HG02943 (cell line): Measurements from ENCODE around the gene CCDC85C.
A peak's percentile ranks its signal among the peaks of the same experiment; 100 is the strongest.

Experiments
- ATAC-seq: cut with Tn5 transposase; IDR thresholded peaks from one replicate; pipeline ENCODE4 v1.9.1; 2021; ENCODE audit warnings: mild to moderate bottlenecking, low read depth, moderate library complexity; ENCODE audit not compliant: unreplicated experiment

CCDC85C gene

DNA sequence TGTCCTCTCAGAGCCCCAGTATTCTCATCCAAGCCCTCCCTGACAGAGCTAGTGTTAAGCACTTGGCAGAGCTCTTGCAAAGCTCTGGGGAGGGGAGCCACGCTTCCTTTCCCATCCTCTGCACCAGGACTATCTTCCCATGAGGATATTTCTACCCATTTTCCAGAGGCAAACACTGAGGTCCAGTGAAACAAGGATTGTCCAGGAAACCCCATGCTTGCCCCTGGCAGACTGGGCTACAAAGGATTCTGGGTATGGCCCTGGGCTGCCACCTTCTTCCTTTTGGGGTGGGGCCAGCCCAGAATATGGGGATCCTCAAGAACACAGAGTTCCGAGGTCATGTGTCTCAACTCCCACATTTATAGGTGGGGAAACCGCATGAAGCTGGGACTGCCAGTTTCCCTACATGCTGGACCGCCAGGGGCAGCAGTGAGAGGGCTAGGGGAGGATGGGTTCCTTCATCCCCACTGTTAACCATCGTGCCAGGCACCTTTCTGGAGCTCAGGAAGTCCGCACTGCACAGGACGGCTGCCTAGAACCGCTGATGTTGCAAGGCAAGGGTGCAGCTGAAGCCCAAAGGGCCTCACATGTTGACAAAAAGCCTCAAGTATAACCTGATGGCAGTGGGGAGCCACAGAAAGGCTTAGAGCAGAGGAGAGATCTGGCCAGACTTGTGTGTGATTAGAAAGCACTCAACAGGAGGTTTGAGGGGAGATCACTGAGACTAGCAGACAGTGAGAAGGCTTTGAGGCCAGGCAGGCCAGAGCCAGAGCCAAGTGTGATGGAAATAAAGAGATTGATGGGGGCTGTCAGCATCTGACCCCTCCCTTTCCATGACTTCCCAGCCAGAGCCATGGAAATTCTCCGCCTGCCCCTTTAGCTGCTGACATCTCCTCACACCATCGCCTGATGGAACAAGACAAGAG, 5.5 kb upstream of the CCDC85C start:
- ATAC-seq: no peak

DNA sequence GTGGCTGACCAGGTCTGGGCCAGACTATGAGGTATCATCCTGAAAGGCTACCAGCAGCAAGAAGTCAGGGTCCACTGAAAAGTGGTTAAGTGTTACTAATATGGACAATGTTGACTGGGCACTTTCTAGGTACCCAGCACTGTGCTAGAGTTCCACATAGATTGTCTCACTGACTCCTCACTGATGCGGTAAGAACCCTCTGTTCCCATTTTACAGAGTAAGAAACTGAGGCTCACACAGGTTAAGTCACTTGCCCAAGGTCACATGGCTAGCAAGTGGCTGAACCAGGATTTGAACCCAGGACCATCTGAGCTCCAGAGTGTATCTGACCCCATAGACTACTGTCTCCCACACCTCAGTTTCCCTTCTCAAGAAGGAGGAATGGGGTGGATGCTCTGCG, 4.6 kb upstream of the CCDC85C start:
- no peak for ATAC-seq

DNA sequence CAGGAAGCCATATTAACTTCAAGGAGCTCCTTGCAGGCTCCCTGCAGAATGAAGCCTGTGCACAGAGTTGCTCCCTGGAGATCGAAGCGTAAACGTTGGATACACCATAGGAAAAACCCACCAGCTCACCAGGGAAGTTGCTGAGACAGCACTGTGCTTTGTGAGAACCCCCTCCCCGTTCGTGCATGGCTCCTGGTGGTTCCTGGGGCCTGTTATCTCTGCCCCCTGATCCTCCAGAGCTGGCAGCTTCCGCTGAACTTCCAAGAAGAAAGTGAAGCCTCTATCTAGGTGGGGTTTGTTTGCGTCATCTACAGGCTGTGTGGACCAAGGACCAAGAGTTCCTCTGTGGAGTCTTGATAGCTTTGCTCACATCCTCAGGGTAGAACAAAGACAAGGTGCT, 2.4 kb upstream of the CCDC85C start:
- ATAC-seq: no peak

DNA sequence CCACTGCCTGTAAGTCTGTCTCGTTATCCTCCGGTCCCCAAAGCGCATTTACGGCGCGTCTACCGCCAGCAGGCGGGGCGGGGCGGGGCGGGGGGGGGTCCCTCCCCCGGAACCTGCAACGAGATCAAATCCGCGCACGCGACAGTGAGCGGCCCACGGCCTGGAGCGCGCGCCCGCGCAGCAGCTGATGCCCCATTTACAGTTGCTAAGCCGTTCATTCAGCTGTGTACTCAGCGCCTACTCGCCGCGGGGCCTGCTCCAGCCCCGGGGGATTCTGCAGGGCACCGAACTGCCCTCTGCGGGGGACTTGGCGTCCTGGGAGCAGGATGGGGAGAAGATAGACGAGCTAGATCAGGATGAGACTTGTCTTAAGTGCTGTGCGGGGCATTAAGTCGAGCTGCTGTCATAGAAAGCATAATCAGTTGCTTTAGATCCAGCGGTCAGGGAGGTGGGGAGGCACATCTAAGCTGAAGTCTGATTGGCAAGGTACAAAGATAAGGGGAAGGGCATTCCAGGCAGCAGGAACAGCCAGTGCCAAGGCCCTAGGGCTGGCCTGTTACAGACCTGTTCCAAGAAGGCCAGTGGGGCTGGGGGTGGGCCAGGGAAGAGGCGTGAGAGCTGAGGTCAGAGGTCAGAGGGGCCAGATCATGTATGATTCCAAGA, 1.4 kb upstream of the CCDC85C start:
- peak; percentile 33 for ATAC-seq

DNA sequence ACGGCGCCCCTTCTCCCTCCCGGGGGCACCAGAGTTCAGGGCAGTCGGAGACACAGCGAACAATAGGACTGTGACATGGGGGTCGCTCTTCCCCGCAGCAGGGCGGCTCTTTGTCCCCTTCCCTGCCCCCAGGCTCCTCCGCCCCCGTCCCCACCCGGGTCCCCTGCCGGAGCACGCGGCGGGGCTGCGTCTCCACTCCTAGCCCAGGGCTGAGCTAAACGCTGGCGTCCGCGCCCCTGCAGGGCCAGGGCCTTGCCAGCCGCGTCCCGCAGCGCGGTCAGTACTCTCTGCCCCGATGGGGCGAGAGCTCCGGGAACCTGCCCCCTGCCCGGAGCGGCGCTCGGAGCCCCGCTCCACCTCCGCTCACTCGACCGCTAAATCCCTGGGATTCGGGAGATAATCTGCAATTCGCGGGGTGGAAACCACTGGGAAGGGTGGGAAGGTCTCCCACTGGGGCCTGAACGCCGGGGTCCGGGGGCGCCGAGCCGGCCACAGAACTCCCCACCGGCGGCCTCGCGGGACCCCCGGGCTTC, 825 bp upstream of the CCDC85C start:
- peak; percentile 23 for ATAC-seq

DNA sequence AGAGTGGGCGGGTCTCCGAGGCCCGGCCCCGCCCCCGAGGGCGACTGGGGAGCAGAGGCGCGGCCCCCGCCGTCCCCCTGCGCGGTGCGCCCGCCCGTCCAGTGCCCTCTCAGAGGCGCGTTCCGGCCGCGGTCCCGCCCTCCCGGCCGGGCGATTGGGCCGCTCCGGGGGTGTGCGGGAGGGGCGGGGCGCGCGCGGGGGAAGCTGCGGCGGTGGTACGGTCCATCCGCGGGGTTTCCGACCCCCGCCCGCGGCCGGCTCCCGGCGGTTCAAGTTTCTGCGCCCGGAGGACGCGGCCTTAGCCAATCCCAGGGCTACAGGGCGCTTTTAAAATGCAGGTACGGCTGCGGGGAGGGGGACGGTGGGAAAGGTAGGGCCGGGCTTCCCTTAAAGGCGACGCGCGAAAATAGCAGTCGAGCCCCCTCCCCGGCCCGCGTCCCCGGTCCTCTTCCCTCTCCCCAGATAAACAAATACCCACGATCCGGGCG, 315 bp upstream of the CCDC85C start:
- peak; percentile 75 for ATAC-seq

DNA sequence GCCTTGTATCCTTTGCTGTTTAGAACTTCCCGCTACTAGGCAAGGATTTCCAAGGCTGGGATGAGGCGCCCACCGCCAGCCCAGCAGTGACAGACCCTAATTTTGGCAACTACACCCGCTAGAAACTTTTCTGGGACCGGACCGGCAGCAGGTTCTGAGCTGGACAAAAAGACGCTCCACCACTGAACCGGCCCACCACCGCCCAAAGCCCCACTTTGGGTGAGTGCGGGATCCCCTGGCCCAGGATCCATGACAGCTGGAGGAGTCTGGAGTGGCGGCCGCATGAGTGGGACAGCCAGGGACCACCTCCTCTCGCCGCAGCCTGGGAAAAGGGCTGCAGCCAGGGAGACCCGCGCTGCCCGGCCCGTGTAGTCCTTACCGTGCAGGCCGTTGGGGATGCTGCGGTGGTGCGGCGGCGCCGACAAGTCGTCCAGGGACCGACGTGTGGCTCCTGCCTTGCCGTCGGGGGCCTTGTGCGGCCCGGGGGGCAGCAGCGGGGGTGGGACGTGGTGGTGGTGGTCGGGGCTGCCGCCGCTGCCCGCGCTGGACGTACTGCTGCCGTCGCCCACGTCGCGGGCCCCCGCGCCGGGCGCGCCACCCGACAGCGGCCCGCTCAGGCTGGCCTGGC, 1.1 kb downstream of the CCDC85C start:
- ATAC-seq: no peak

DNA sequence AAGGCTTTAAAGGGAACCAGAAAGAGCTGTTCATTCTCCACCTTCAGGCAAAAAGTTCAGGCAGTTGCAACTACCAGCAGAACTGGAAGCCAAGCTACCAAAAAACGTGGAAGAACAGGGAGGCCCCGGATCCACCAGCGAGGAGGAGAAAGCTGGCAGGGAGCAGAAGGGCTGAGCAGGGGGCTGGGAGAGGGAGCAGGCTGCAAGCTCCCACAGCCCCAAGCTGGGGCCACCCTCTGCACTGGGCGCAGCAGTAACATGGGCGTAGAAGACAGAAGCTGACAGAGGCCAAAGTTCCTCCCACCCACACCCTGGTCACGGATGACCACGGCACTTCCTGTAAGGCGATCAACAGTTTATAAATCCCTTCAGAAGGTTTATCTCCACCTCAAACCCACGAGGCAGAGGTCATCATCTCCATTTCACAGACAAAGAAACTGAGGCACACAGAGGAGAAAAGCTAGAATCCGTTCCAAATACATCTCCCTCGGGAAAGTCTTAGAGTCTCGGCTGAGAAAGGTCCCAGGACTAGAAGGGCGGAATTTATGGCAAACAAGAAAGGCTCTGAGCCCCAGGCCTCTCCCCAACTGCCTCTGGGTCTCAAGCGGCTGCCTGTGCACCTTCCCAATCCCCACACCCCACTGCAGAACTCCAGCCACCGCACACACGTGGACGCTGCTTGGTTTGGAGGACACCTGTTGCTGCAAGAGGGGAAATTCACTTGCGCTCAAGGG, 1.8 kb downstream of the CCDC85C start:
- no peak for ATAC-seq

DNA sequence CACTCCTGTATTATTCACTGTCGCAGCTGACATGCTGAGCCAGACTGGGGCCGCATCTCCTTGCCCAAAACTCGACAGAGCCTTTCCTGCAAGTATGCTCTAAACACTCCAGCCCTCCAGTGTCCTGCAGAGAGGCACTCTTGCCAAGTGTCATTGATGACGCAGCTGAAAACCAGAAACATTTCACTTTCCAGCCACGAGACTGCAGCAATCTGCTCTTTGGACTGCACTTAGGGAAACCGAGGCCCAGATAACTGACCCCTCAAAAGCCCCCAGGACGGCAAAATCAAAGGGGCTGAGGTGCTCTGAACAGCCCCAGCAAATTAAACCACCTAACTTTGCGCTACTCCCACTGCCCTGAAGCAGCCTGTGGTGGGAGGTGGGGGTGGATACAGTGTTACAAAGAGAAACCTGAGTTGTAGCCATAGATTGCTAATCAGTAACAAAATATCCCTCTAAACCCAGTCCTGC, 2.6 kb downstream of the CCDC85C start:
- ATAC-seq: no peak

DNA sequence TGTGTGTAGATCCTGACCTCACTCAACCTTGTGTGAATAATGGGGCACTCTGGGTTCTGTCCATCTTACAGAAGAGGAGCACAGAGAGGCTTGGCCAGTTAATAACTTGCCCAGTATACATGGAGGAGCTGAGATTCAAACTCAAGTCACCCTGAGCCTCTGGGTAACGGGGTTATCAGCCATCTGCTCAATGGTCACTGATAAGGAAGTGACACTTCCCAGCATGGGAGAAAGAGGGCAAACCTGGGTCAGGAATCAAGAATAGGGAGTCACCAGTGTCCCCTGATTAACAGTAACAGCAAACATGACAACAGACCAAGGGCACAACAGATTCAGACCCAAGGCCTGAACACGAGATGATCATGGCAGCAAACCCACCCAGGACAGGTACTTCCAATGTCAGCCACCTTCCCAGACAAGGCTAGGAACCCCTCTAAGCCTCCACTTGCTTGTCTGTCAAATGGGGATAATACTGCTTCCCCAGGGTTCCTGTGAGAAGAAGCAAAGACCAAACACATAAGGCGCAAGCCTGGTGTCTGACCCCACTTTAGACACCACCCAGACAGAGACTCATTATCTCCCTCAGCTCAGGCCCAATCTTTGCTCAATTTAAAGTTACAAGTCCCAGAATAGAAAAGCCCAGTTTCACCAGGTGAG, 3.6 kb downstream of the CCDC85C start:
- no peak for ATAC-seq

DNA sequence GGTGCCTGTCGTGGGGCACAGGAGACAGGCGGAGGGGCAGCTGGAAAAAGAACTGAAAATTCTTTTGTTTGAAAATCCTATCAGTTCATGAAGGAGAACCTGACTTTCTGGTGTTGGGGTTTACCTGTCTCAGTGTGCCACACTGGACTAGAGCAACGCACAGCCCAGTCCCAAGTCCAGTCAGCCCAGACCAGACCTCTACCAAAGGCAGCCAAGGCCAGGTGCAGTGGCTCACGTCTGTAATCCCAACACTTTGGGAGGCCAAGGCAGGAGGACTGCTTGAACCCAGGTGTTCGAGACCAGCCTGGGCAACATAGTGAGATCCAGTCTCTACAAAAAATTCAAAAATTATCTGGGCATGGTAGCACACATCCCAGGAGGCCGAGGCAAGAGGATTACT, 4.6 kb downstream of the CCDC85C start:
- ATAC-seq: no peak

DNA sequence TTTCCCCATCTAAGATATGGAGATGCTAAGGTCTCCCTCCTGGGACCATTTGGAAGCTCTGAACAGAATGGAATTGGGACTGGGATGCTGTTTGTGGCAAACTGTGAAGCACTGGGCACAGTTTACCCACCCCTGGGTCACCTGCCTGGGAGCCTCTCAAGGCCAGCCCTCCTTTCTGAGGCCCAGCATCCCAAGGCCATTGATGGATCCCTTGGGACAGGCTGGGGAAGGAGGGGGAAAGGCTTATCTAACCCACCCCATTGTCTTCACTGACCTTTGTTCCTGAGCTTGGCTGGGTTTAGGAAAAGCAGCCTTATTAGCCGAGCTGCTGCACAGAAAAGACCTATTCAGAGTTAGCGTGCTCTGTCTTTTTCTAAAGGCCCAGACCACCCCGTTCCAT, 5.2 kb downstream of the CCDC85C start:
- no peak for ATAC-seq

DNA sequence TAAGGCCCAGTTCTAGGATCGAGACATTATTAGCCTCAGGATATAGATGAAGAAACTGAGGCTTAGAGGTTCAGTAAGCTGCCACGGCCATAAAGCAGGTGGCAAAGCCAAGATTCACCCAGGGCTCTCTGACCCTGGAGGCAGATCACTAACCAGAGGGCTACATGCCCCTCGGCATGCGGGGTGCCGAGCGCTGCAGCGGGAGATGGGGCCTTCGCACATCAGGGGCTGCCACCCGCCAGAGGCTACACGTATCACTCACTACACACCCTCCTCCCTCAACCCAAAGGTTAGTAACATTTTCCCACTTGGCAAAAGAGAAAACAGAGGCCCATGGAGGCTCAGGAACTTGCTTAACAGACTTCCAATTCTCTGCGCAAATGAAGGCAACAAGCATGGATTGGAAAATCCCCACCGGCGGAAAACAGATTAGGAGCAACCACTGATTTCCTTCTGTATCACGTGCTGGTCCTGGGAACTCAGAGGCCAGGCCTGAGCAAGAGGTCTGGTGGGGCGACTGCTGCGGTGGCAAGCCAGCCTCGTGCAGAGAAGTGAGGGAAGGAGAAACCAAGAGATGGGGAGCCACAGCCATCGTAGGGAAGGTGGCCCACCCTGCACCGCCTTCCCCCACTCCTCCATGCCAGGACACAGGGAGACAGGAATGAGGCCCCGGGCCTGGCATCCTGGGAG, 6.0 kb downstream of the CCDC85C start:
- ATAC-seq: no peak

DNA sequence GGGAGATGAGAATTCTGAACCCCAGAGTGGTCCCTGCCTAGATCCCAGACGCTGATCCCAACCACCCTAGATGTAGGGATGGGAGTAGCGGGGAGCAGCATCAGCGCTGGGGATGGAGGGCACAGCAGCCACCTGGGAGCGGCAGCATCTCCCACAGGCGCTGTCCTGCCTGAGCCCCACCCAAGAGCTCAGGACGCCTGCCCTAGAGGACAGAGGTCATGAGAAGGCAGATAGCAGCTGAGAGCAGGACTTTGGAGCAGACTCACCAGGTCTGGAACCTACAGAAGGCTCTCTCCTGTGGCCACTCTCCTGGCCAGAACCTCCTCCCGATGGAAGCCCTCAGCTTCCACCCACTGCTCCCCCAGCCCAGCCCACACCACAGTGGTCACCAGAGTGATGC, 7.2 kb downstream of the CCDC85C start:
- ATAC-seq: no peak

DNA sequence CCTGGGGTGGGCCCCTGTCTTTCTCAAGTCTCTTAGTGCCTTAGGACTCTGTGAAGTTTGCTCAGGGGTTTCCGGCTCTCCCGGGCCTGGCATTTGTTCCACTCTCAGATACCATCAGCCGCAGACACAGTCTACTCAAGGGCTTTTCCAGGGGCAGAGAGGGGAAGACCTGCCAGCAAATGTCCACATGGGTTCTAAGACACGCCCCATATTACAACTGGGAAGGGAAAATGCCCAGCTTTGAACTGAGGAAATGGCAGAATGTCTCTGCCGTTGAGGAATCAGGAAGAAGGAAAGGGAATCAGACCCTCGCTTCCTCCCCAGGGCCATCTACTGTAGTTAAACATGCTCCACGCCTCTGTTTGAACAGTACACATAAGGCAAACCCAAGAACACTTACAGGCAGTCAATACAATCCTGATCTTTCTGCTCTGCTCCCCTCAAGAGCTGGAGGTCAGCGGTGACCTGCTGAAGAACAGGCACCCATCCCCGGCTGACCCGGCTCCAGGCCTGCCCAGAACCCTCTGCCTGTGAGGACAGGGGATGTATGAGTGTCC, 7.9 kb downstream of the CCDC85C start:
- no peak for ATAC-seq

DNA sequence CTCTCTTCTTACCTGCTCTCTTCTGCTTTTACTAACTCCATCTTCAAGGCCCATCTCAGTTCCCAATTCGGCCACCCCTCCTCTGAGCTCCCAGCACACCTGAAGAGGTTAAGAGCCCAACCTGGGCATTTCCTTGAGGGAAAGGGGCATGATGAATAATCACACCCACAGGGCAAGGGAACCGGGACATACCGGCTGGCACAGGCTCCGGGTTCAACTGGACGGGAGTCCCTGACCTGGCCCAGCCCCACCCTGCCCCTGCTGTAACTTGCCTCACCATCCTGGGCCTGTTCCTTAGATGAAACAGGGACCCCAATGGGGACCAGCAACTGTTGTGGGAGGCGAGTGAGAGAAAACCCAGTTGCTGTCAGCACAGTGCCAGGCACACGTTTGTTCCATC, 8.5 kb downstream of the CCDC85C start:
- no peak for ATAC-seq

DNA sequence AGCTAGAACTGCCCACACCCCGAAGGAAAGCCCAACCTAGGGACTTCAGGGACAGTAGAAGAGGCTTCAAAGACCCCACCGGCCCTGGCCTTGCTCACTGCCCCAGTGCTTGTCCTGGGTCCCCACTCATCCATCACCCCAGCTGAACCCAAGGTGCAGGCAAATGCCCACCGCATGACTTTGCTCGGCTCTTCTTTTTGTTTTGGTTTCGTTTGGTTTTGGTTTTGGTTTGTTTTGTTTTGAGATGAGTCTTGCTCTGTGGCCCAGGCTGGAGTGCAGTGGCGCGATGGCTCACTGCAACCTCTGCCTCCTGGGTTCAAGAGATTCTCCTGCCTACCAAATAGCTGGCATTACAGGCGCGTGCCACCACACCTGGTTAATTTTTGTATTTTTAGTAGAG, 9.0 kb downstream of the CCDC85C start:
- ATAC-seq: peak; percentile 94

DNA sequence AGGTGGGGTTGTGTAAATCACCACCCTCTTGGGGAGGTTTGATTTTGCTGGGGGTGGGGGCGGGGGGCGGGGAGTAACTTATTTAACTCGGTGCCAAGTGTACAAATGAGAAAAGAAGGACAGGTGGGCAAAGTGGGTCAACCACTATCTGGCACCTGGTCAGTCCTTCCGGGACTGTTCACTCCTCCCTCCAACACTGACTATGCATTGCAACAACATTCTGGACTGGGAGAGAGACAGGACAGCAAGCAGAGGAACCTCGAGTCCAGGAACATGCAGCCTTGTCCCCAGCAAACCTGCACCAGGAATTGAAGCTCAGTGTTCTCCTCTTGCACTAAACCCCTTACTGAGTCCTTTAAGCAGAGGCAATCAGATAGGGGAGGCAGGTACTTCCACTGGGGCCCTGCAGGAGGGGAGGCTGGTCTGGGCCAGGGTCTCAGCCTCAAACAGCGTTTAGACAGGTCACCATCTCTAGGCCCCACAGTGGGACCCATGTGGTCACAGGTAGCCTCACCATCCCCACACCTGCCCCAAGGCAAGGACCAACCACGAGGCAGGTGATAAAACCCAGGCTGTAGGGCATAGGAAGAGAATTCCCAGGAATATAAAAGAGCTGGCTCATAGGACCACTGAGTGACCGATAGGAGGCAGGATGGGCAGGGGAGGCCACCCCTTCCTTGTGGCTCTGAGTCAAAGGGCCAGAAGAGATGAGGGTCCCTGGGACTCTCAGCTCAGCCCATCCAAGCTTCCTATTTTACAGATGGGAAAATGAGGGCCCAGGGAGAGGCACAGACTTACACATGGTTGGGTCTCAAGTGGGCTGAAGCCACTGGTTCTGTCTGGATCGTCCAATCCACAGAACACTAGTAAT, 9.8 kb downstream of the CCDC85C start:
- ATAC-seq: no peak
